GM04503 (cell line): ENCODE results near the gene DDAH2.

Experiments
- DNase-seq: peaks from one replicate; pipeline ENCODE4 v3.0.0-alpha.2; 2012; ENCODE audit warnings: low read depth

DDAH2 gene

GRCh38 chr6:31730631-31731086 lies 1.6 kb upstream of the DDAH2 start:
- no peak for DNase-seq

GRCh38 chr6:31729979-31730630 lies 1.0 kb upstream of the DDAH2 start:
- no peak for DNase-seq

GRCh38 chr6:31729515-31729978 lies 448 bp upstream of the DDAH2 start:
- peak; percentile 74 for DNase-seq

GRCh38 chr6:31727717-31728671 lies 1.1 kb downstream of the DDAH2 start:
- DNase-seq, result no peak

GRCh38 chr6:31727034-31727716 lies 1.9 kb downstream of the DDAH2 start:
- DNase-seq, result no peak

GRCh38 chr6:31725502-31726350 lies 3.4 kb downstream of the DDAH2 start:
- no peak for DNase-seq

GRCh38 chr6:31723980-31724691 lies 5.0 kb downstream of the DDAH2 start:
- no peak for DNase-seq

- no peak for DNase-seq
Measured at GRCh38 chr6:31723245-31723979, 5.7 kb downstream of the DDAH2 start, which contains the start of gene MPIG6B. Gene MPIG6B, plus strand, starts transcription at chr6:31723373. Its CDS starts 11 bp downstream, at chr6:31723384.

- no peak for DNase-seq
Measured at GRCh38 chr6:31722173-31722572, 6.9 kb downstream of the DDAH2 start.

- DNase-seq, result no peak
Measured at GRCh38 chr6:31721351-31722020, 7.6 kb downstream of the DDAH2 start, which contains the start of gene LY6G6C. Gene LY6G6C, minus strand, starts transcription at chr6:31721746. Its CDS starts 67 bp downstream, at chr6:31721679.

- DNase-seq, result no peak
Measured at GRCh38 chr6:31720196-31720770, 8.8 kb downstream of the DDAH2 start.

GRCh38 chr6:31719001-31719400 lies 10.1 kb downstream of the DDAH2 start:
- no peak for DNase-seq

- no peak for DNase-seq
Measured at GRCh38 chr6:31718265-31718664, 10.8 kb downstream of the DDAH2 start.

GRCh38 chr6:31717499-31718222 lies 11.4 kb downstream of the DDAH2 start:
- DNase-seq, result no peak

GRCh38 chr6:31715022-31715958 lies 13.8 kb downstream of the DDAH2 start, which contains the start of gene LY6G6D:
Gene LY6G6D, plus strand, starts transcription at chr6:31715348. Its CDS starts 8 bp downstream, at chr6:31715356.
- DNase-seq, result no peak

GRCh38 chr6:31713991-31714684 lies 15.0 kb downstream of the DDAH2 start:
- no peak for DNase-seq
